Activated CD8-positive, alpha-beta T cell treated with anti-CD3 and anti-CD28 coated beads for 36 hours (primary cell): ENCODE measurements around the gene VDR. TPM values are rescaled to one million over a fixed set of nuclear protein-coding genes. Genes with fewer than 3 reads are reported as not detected.

Experiments
- ATAC-seq: fragments of 200-7000 bp; cut with Tn5 transposase; one replicate; pipeline ENCODE4 v1.10.0; 2021; ENCODE audit warnings: mild to moderate bottlenecking, moderate library complexity
- CTCF ChIA-PET: fragments of 350-600 bp; sonication (Branson Sonifier 250); formaldehyde crosslinking; loops from one replicate; lab custom pipeline; 2021; ENCODE audit warnings: antibody characterized with exemption; lab: Charles Lee
- POLR2A ChIA-PET: fragments of 350-600 bp; sonication (Branson Sonifier 250); formaldehyde crosslinking; loops from one replicate; lab custom pipeline; 2021; ENCODE audit warnings: antibody characterized with exemption; lab: Charles Lee
- DNase-seq: peaks from one replicate; pipeline ENCODE4 v3.0.0-alpha.2; 2020
- H3K27ac Mint-ChIP-seq: one replicate; pipeline ENCODE4 v1.8.0; 2021; ENCODE audit warnings: mild to moderate bottlenecking, mixed read lengths
- H3K27me3 Mint-ChIP-seq: one replicate; pipeline ENCODE4 v1.8.0; 2021; ENCODE audit warnings: mixed read lengths
- H3K36me3 Mint-ChIP-seq: one replicate; pipeline ENCODE4 v1.8.0; 2021; ENCODE audit warnings: low read depth, mixed read lengths
- H3K4me1 Mint-ChIP-seq: one replicate; pipeline ENCODE4 v1.8.0; 2021; ENCODE audit warnings: low read depth, mixed read lengths
- H3K4me3 Mint-ChIP-seq: one replicate; pipeline ENCODE4 v1.8.0; 2021; ENCODE audit warnings: mild to moderate bottlenecking, moderate library complexity, mixed read lengths
- H3K9me3 Mint-ChIP-seq: one replicate; pipeline ENCODE4 v1.8.0; 2021; ENCODE audit warnings: mixed read lengths
- CTCF ChIP-seq: fragments of 200-600 bp; IDR thresholded peaks from one replicate; pipeline ENCODE4 v1.8.0; 2022; ENCODE audit warnings: antibody characterized with exemption, mild to moderate bottlenecking
- intact Hi-C: fragments of 100-400 bp; cut with micrococcal nuclease; formaldehyde crosslinking; loops from one replicate; pipeline ENCODE4 v1.10.0; 2022
- total RNA-seq, 2 experiments: library from RNA; stranded (reverse); gene quantifications; one replicate each; pipeline ENCODE4 v1.2.3, GENCODE V29; 2021

The VDR gene
- total RNA-seq, 2 experiments from 2014 or later, result 84.6 to 86.4 TPM

GRCh38 chr12:47819138-47819895 is 85.5 kb downstream of the VDR start:
- DNase-seq (peak; percentile 58), ATAC-seq (peak; percentile 4)
- peak overlapping the region; percentile 90 for H3K4me3 Mint-ChIP-seq
- H3K27me3 Mint-ChIP-seq, result no peaks in the 10 kb centered on the region
- H3K36me3 Mint-ChIP-seq, result peaks cover 52% of the 10 kb centered on the region
- POLR2A ChIA-PET, result interaction anchor here (0.8 to 37.9 kb wide), 7 partner anchors 12 to 378 kb away, joined by 3 to 904 read pairs (median 4); partner anchors contain the start of gene RAPGEF3
- intact Hi-C loops, result loop anchor here (10.0 kb wide), 1 partner anchor 605 kb away; no protein-coding TSS in a partner anchor
- H3K27ac Mint-ChIP-seq, result peak overlapping the region; percentile 98
- no peak for TF ChIP-seq CTCF
- peaks cover 51% of the 10 kb centered on the region for H3K4me1 Mint-ChIP-seq
- CTCF ChIA-PET, result interaction anchor here (1.1 to 7.3 kb wide), 5 partner anchors 11 to 112 kb away, joined by 4 to 240 read pairs (median 18); no protein-coding TSS in a partner anchor
- H3K9me3 Mint-ChIP-seq, result peaks cover 3% of the 10 kb centered on the region

GRCh38 chr12:47818467-47819137 is 86.2 kb downstream of the VDR start:
- H3K4me1 Mint-ChIP-seq, result peaks cover 50% of the 10 kb centered on the region
- H3K27me3 Mint-ChIP-seq, result no peaks in the 10 kb centered on the region
- POLR2A ChIA-PET, result interaction anchor here (0.8 to 37.9 kb wide), 9 partner anchors 11 to 379 kb away, joined by 3 to 904 read pairs (median 4); partner anchors contain the start of gene RAPGEF3
- peak overlapping the region; percentile 98 for H3K27ac Mint-ChIP-seq
- peaks cover 3% of the 10 kb centered on the region for H3K9me3 Mint-ChIP-seq
- intact Hi-C loops, result loop anchor here (10.0 kb wide), 1 partner anchor 604 kb away; no protein-coding TSS in a partner anchor
- H3K36me3 Mint-ChIP-seq, result peaks cover 59% of the 10 kb centered on the region
- TF ChIP-seq CTCF, result no peak
- CTCF ChIA-PET, result interaction anchor here (1.1 to 7.3 kb wide), 7 partner anchors 10 to 75 kb away, joined by 3 to 240 read pairs (median 12); no protein-coding TSS in a partner anchor
- ATAC-seq, result peak; percentile 15
- peak; percentile 69 for DNase-seq
- peak overlapping the region; percentile 86 for H3K4me3 Mint-ChIP-seq

DNA sequence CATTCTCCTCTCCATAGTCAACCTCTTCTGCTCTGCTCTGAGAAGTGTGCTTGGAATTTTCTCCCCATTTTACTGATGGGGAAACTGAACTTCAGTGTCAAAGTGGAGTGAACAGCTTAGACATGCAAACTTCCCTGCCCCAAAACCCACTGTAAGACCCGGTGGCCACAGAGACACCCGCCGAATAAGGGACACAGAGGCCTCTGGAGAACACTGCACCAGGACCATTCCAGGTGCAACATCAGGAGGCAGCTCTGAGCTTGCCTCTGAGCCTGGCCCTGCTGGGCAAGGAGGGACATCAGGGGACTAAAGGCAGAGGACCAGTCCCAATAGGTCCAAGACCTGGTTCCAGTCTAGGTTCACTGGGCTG is 86.8 kb downstream of the VDR start:
- H3K4me3 Mint-ChIP-seq, result peak overlapping the region; percentile 86
- POLR2A ChIA-PET, result interaction anchor here (1.0 to 37.9 kb wide), 9 partner anchors 10 to 74 kb away, joined by 3 to 904 read pairs (median 4); no protein-coding TSS in a partner anchor
- no peaks in the 10 kb centered on the region for H3K27me3 Mint-ChIP-seq
- TF ChIP-seq CTCF, result no peak
- CTCF ChIA-PET, result interaction anchor here (1.1 to 7.3 kb wide), 10 partner anchors 9 to 76 kb away, joined by 3 to 240 read pairs (median 6); no protein-coding TSS in a partner anchor
- no peak for ATAC-seq
- peaks cover 64% of the 10 kb centered on the region for H3K36me3 Mint-ChIP-seq
- no peak for DNase-seq
- peaks cover 3% of the 10 kb centered on the region for H3K9me3 Mint-ChIP-seq
- intact Hi-C loops, result loop anchor here (10.0 kb wide), 1 partner anchor 603 kb away; no protein-coding TSS in a partner anchor
- peaks cover 45% of the 10 kb centered on the region for H3K4me1 Mint-ChIP-seq
- H3K27ac Mint-ChIP-seq, result peak overlapping the region; percentile 98

- intact Hi-C loops, result loop anchor here (10.0 kb wide), 1 partner anchor 603 kb away; no protein-coding TSS in a partner anchor
- Mint-ChIP-seq H3K36me3 (peaks cover 69% of the 10 kb centered on the region), H3K27me3 (no peaks in the 10 kb centered on the region), H3K9me3 (peaks cover 3% of the 10 kb centered on the region), H3K27ac (peak overlapping the region; percentile 98), H3K4me1 (peaks cover 44% of the 10 kb centered on the region), H3K4me3 (peak overlapping the region; percentile 86)
- CTCF ChIA-PET, result interaction anchor here (1.1 to 7.3 kb wide), 10 partner anchors 9 to 76 kb away, joined by 3 to 240 read pairs (median 6); no protein-coding TSS in a partner anchor
- peak; percentile 36 for TF ChIP-seq CTCF
- ATAC-seq (no peak), DNase-seq (peak; percentile 32)
- POLR2A ChIA-PET, result interaction anchor here (1.0 to 37.9 kb wide), 11 partner anchors 10 to 73 kb away, joined by 3 to 904 read pairs (median 3); partner anchors contain the start of gene SLC48A1
Measured at GRCh38 chr12:47817272-47818006, 87.4 kb downstream of the VDR start.
